Endothelial cell of umbilical vein (primary cell): ENCODE data around the gene CLEC18A.
"Not testable (repeated sequence)": the region's sequence is repeated elsewhere in the genome, so short reads cannot be mapped to it uniquely, and the experiment has no call there.

Experiments
- MYC ChIP-seq: IDR thresholded peaks from one replicate; pipeline ENCODE4 v1.6.1; 2011; ENCODE audit warnings: mild to moderate bottlenecking, low read depth, low read length
- POLR2A ChIP-seq: IDR thresholded peaks from 2 replicates; pipeline ENCODE4 v1.6.1; 2012; ENCODE audit warnings: low read depth, mild to moderate bottlenecking, control low read depth, low read length
- POLR2AphosphoS5 ChIP-seq: IDR thresholded peaks from 2 replicates; pipeline ENCODE4 v1.6.1; 2012; ENCODE audit warnings: low read depth, mild to moderate bottlenecking, control low read depth, low read length, moderate library complexity; ENCODE audit not compliant: insufficient read depth
- TF ChIP-seq, protein P1 (sequence below), 2 donors: IDR thresholded peaks; 1 replicate in 1 of 2; 2 replicates in 1 of 2; pipeline ENCODE4 v1.5.1; 2011; ENCODE audit warnings: low read length in 2 of 2, mild to moderate bottlenecking in 2 of 2, moderate library complexity in 2 of 2, control low read depth in 1 of 2, inconsistent platforms in 1 of 2, low read depth in 1 of 2; ENCODE audit not compliant: insufficient read depth in 1 of 2; ENCODE audit errors: extremely low read depth in 1 of 2

GRCh38 chr16:70011120-70011519, 60.0 kb downstream of the CLEC18A start:
- TF ChIP-seq POLR2AphosphoS5, MYC, POLR2A: not testable (repeated sequence)
- TF ChIP-seq, protein P1, sequence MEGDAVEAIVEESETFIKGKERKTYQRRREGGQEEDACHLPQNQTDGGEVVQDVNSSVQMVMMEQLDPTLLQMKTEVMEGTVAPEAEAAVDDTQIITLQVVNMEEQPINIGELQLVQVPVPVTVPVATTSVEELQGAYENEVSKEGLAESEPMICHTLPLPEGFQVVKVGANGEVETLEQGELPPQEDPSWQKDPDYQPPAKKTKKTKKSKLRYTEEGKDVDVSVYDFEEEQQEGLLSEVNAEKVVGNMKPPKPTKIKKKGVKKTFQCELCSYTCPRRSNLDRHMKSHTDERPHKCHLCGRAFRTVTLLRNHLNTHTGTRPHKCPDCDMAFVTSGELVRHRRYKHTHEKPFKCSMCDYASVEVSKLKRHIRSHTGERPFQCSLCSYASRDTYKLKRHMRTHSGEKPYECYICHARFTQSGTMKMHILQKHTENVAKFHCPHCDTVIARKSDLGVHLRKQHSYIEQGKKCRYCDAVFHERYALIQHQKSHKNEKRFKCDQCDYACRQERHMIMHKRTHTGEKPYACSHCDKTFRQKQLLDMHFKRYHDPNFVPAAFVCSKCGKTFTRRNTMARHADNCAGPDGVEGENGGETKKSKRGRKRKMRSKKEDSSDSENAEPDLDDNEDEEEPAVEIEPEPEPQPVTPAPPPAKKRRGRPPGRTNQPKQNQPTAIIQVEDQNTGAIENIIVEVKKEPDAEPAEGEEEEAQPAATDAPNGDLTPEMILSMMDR (IDR thresholded peaks at IDR 0.05; ENCODE audit: extremely low read depth in 1 of 2, insufficient read depth in 1 of 2, low read depth in 1 of 2, low read length in 2 of 2), result not testable (repeated sequence)
